22Rv1 (cell line): Measurements from ENCODE around the gene IFT20.
"Not testable (repeated sequence)": the region's sequence is repeated elsewhere in the genome, so short reads cannot be mapped to it uniquely, and the experiment has no call there.

ENCODE experiments used
- H3K27ac ChIP-seq: fragments of 450-650 bp; 2 replicates; pipeline ENCODE4 v1.5.1; 2017
- ZFX ChIP-seq: fragments of 450-650 bp; IDR thresholded peaks from 2 replicates; pipeline ENCODE4 v1.6.1; 2017; ENCODE audit warnings: antibody characterized with exemption, borderline replicate concordance
- TF ChIP-seq, protein P1 (sequence below): fragments of 450-650 bp; IDR thresholded peaks from 2 replicates; pipeline ENCODE4 v1.5.1; 2017; ENCODE audit warnings: mild to moderate bottlenecking

IFT20 gene

DNA sequence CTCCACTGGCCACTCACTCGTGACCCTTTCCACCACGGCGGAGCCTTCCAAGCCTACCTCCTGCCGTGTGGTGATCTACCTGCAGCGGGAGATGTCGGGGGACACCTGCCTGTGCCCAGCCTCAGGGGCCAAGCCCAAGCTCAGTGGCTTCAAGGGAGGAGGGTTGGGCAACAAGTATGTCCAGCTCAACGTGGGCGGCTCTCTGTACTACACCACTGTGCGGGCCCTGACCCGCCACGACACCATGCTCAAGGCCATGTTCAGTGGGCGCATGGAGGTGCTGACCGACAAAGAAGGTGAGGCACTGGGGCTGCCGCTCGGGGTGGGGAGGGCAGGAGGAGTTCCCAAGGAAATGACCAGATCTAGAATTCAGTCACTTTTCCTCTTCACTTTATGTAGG lies 4.2 kb upstream of the IFT20 start:
- H3K27ac ChIP-seq: no peak overlapping the region
- TF ChIP-seq, protein P1, sequence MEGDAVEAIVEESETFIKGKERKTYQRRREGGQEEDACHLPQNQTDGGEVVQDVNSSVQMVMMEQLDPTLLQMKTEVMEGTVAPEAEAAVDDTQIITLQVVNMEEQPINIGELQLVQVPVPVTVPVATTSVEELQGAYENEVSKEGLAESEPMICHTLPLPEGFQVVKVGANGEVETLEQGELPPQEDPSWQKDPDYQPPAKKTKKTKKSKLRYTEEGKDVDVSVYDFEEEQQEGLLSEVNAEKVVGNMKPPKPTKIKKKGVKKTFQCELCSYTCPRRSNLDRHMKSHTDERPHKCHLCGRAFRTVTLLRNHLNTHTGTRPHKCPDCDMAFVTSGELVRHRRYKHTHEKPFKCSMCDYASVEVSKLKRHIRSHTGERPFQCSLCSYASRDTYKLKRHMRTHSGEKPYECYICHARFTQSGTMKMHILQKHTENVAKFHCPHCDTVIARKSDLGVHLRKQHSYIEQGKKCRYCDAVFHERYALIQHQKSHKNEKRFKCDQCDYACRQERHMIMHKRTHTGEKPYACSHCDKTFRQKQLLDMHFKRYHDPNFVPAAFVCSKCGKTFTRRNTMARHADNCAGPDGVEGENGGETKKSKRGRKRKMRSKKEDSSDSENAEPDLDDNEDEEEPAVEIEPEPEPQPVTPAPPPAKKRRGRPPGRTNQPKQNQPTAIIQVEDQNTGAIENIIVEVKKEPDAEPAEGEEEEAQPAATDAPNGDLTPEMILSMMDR: no peak
- no peak for TF ChIP-seq ZFX

DNA sequence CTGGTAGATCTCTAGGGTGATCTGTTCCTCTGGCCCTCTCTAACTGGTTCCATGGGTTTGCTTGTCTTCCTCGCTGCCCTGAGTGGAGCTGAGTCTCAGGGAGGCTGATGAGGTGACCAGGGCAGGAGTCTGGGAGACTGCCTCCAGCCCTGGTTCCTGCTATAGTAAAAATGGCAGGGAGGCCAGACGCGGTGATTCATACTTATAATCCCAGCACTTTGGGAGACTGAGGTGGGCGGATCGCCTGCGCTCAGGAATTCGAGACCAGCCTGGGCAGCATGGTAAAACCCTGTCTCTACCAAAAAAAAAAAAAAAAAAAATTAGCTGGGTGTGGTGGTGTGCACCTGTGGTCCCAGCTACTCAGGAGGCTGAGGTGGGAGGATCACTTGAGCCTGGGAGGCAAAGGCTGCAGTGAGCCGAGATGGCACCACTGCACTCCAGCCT lies 3.5 kb upstream of the IFT20 start:
- H3K27ac ChIP-seq: not testable (repeated sequence)

DNA sequence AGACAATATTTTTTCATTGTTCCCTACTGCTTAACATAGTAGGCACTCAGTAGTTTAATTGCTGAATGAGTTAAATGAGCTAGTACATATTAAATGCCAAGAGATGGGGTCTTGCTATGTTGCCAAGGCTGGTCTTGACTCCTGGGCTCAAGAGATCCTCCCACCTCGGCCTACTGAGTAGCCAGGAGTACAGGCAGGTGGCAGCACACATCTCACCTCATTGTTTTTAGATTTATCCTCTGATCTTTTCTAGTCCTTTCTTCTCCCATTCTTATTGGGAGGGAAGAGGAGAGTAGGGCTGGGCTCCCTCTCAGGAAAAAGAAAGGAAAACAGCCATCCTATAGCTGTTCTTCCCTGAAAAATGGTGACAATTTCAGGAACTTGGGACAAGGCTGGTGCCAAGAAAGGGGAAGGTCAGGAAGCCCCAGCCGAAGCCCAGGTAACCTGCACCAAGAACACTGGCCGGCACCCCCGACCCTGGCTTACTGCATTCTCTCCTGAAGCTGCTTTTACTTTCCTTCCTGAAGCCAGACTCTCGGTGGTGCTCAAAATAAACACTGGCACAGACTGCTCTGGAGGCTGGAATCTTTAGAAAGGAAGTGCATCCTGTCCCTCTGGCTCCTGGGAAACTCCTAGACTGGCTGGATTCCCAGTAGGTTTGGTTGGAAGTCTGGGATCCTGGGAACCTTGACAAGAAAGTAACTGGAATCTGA lies 2.9 kb upstream of the IFT20 start:
- no peak overlapping the region for H3K27ac ChIP-seq
- TF ChIP-seq, protein P1: no peak
- TF ChIP-seq ZFX: no peak

DNA sequence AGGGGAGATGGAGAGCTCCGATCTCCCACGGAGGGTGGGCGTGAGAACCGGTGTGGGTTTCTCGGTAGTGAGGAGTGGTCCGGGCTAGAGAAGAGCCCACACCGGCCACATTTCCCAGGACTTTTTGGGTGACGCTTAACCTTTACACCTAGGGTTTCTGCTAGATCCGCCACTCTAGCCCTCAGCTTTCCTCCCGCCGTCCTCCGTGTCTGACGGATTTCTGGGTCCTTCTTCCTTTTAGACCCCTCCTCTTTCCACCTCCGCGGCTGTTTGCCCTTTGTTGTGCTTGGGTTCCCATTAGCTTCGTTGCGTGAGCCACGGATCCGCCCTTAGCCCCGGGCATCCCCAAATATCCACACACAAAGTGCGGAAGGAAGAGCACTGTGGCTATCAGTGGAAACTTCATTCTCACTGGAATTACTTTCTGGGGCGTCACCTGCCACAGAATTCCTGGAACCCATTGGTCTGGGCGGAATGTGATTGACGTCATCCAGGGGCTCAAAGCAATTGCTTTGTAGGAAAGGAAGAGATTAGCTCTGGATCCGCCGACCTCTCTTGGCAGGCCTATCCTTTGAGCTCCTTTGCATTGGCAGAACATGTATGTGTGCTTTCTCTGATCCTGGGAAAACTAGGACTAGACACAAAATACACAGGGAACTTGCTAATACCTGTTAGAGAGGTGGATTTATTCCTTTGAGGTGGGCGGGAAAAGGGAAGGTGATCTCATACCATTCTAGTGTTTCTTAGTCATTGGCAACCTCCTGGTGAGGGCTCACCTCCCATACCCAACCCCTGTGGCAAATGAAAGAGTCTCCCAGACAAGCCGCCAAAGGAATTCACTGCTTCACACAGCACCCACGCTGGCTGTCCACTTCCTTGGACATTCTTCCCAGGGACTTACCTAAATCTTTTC lies 943 bp upstream of the IFT20 start:
- no peak for TF ChIP-seq ZFX
- TF ChIP-seq, protein P1: no peak
- H3K27ac ChIP-seq: peak overlapping the region; percentile 70

DNA sequence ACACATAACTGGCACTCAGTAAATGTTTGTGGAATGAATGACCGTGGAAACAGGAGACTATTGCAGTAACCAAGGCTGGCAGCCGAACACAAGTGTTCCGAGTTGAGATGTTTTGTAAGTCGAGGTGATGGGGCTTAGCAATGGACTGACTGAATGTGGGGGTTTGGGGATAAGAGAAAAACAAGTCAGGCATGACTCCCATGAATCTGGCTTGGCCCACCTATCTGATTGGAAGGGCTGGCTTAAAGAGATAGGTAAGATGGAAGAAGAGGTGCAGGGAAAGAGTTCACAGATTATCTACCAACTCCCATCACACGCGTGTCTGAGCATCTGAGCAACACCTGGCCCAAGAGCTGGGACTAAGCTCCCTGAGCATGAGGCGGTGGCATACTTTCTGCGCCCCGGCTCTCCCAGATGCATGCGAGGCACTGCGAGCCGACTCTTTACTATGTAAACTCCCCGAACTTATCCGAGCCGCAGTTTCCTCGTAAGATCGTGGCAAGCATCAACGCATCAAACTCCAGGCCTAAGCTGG lies 539 bp downstream of the IFT20 start:
- peak overlapping the region; percentile 70 for H3K27ac ChIP-seq
- TF ChIP-seq, protein P1: no peak
- TF ChIP-seq ZFX: no peak

DNA sequence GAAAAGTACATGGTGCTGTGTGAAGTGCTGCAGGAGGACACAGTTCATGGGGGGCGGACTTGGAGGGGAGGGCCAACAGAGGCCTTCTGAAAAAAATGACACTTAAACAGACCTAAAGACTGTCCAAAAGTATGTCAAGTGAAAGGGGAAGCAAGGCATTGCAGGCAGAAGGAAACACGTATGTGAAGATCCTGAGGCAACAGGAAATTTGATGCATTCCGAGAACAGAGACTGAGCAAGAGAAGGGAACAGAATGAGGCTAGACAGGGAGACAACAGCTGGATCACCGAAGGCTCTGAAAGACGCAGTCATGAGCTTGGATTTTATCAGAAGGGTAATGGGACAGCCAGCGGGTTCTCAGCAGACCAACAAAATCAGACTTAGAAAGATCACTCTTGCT lies 1.1 kb downstream of the IFT20 start:
- no peak overlapping the region for H3K27ac ChIP-seq
- TF ChIP-seq, protein P1: no peak
- no peak for TF ChIP-seq ZFX

DNA sequence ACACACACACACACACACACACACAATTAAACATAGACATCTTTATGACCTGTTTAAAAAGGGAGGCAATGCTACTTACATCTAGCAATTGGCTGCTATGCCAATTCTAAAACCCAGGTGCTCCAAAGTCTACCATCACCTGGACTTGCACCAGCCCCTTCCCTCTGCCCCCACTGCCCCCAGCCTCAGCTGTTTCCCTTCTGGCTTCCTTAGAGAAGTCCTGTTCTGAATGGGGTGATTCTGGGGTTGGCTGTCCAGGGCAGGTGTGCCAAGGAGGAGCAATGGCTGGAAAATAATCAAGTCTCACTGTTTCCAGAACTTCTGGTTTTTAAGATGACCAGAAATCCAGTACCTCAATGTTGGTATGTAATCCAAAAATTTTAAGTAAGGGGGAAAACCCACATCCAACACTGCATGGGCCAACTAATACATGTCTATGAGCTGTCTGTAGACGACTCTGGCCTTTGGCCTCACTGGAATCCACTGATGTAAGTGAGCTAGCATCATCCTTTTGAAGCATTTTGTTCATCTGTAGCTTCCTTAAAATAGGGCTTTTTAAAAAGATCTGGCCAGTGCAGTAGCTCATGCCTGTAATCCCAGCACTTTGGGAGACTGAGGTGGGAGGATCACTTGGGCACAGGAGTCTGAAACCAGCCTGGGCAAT lies 2.1 kb downstream of the IFT20 start:
- TF ChIP-seq, protein P1: no peak
- TF ChIP-seq ZFX: no peak
- H3K27ac ChIP-seq: no peak overlapping the region
